ENCODE results near the gene MAX. TPM values are rescaled to one million over a fixed set of nuclear protein-coding genes. Genes with fewer than 3 reads are reported as not detected.

Gene MAX
- total RNA-seq, 1 donor from 2014 or later: 83.5 TPM

- H3K9me3 Mint-ChIP-seq (ENCODE audit: unreplicated experiment): peaks cover 3% of the 10 kb centered on the region
- no peak for TF ChIP-seq CTCF (IDR thresholded peaks at IDR 0.05; ENCODE audit: partially characterized antibody, unreplicated experiment)
- H3K27ac Mint-ChIP-seq (ENCODE audit: unreplicated experiment): no peak overlapping the region
- H3K4me1 Mint-ChIP-seq (ENCODE audit: low read depth, unreplicated experiment): no peaks in the 10 kb centered on the region
- DNase-seq: no peak
- H3K4me3 Mint-ChIP-seq (ENCODE audit: unreplicated experiment): no peak overlapping the region
- peaks cover 1% of the 10 kb centered on the region for H3K27me3 Mint-ChIP-seq (ENCODE audit: unreplicated experiment)
- H3K36me3 Mint-ChIP-seq (ENCODE audit: unreplicated experiment): no peaks in the 10 kb centered on the region
These were observed 32.6 kb upstream of the MAX start for GRCh38 chr14:65134651-65135579.

GRCh38 chr14:65132855-65133254 lies 30.5 kb upstream of the MAX start:
- Mint-ChIP-seq H3K27ac (ENCODE audit: unreplicated experiment) (no peak overlapping the region), H3K9me3 (ENCODE audit: unreplicated experiment) (peaks cover 3% of the 10 kb centered on the region), H3K36me3 (ENCODE audit: unreplicated experiment) (no peaks in the 10 kb centered on the region), H3K4me1 (ENCODE audit: low read depth, unreplicated experiment) (no peaks in the 10 kb centered on the region), H3K27me3 (ENCODE audit: unreplicated experiment) (peaks cover 1% of the 10 kb centered on the region), H3K4me3 (ENCODE audit: unreplicated experiment) (no peak overlapping the region)
- no peak for TF ChIP-seq CTCF (IDR thresholded peaks at IDR 0.05; ENCODE audit: partially characterized antibody, unreplicated experiment)
- DNase-seq: no peak

DNA sequence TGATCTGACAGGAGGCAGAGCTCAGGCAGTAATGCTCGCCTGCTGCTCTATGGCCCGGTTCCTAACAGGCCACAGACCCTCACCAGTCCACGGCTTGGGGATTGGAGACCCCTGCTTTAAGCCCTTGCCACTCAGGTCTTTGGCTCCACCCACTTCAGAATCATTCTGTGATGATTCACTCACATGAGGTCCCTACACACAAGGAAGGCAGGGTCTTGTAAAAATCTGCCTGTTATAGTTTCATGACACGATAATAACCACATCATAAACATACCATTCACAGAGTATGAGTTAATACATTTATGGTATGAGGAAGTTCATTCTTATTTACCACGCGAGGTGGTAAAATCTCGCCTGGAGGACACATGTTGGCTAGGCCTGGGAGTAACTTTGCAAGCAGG lies 29.0 kb upstream of the MAX start:
- no peak overlapping the region for H3K4me3 Mint-ChIP-seq (ENCODE audit: unreplicated experiment)
- H3K4me1 Mint-ChIP-seq (ENCODE audit: low read depth, unreplicated experiment): no peaks in the 10 kb centered on the region
- peaks cover 3% of the 10 kb centered on the region for H3K9me3 Mint-ChIP-seq (ENCODE audit: unreplicated experiment)
- TF ChIP-seq CTCF (IDR thresholded peaks at IDR 0.05; ENCODE audit: partially characterized antibody, unreplicated experiment): no peak
- peaks cover 1% of the 10 kb centered on the region for H3K27me3 Mint-ChIP-seq (ENCODE audit: unreplicated experiment)
- DNase-seq: no peak
- no peaks in the 10 kb centered on the region for H3K36me3 Mint-ChIP-seq (ENCODE audit: unreplicated experiment)
- no peak overlapping the region for H3K27ac Mint-ChIP-seq (ENCODE audit: unreplicated experiment)

DNA sequence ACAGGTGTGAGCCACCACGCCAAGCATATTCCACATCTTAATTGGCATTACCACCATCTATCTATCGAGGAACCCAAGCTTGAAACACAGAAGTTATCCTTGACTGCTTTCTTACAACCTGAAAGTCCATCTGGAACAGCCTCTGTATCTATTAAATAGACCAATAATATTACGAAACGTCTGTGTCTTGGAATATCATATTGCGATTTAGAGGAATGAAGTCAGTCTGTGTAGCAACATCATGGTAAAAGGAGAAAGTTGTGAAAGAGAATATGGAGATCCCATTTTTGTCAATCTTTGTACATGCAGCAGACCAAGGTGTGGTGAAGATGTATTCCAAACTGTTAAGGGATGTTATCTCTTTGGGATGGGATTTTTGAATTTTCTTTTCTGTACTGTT lies 25.8 kb upstream of the MAX start:
- no peaks in the 10 kb centered on the region for H3K27me3 Mint-ChIP-seq (ENCODE audit: unreplicated experiment)
- peaks cover 5% of the 10 kb centered on the region for H3K9me3 Mint-ChIP-seq (ENCODE audit: unreplicated experiment)
- H3K36me3 Mint-ChIP-seq (ENCODE audit: unreplicated experiment): no peaks in the 10 kb centered on the region
- no peak overlapping the region for H3K4me3 Mint-ChIP-seq (ENCODE audit: unreplicated experiment)
- DNase-seq: no peak
- H3K4me1 Mint-ChIP-seq (ENCODE audit: low read depth, unreplicated experiment): no peaks in the 10 kb centered on the region
- TF ChIP-seq CTCF (IDR thresholded peaks at IDR 0.05; ENCODE audit: partially characterized antibody, unreplicated experiment): no peak
- H3K27ac Mint-ChIP-seq (ENCODE audit: unreplicated experiment): no peak overlapping the region

Measured in glutamatergic neuron (in vitro differentiated cells).